Body of pancreas (tissue), 4 donors: Measurements from ENCODE around the gene FLOT2. TPM values are rescaled to one million over a fixed set of nuclear protein-coding genes. Genes with fewer than 3 reads are reported as not detected.

Experiments used
- ATAC-seq: fragments of 150-250 bp; one replicate; pipeline ENCODE4 v1.9.1; 2016
- DNase-seq, 4 donors: peaks; one replicate each; pipeline ENCODE4 v3.0.0-alpha.2; 2019
- H3K27ac ChIP-seq, 4 donors: fragments of 200-600 bp; sonication (generic); 1 replicate in 3 of 4; 2 replicates in 1 of 4; pipeline versions ENCODE4 v1.5.1 to v1.6.1; 2016 to 2019; ENCODE audit warnings: mild to moderate bottlenecking in 1 of 4, mixed read lengths in 1 of 4, moderate library complexity in 1 of 4
- H3K27me3 ChIP-seq, 2 donors: fragments of 200-600 bp; sonication (generic); one replicate each; pipeline ENCODE4 v1.6.0; 2016; ENCODE audit warnings: mild to moderate bottlenecking in 1 of 2
- H3K36me3 ChIP-seq, 2 donors: fragments of 200-600 bp; sonication (generic); replicated peaks in 1 of 2; 2 replicates each; pipeline ENCODE4 v1.5.1; 2016; ENCODE audit warnings: low read depth in 2 of 2; ENCODE audit not compliant: insufficient read depth in 1 of 2
- H3K4me1 ChIP-seq: fragments of 200-600 bp; sonication (generic); one replicate; pipeline ENCODE4 v1.6.0; 2016
- H3K4me3 ChIP-seq, 2 donors: fragments of 200-600 bp; sonication (generic); 1 replicate in 1 of 2; 2 replicates in 1 of 2; pipeline ENCODE4 v1.5.1; 2016 to 2019
- H3K9me3 ChIP-seq, 3 donors: fragments of 200-600 bp; sonication (generic); 1 replicate in 2 of 3; 2 replicates in 1 of 3; pipeline ENCODE4 v1.5.1; 2016
- CTCF ChIP-seq, 7 experiments: fragments of 450-650 bp in 4 of 7; fragments of 200-600 bp in 3 of 7; sonication (generic) in 3 of 7; IDR thresholded peaks; one replicate each; pipeline ENCODE4 v1.5.1; 2016 to 2019; ENCODE audit warnings: antibody characterized with exemption in 7 of 7
- POLR2A ChIP-seq, 3 donors: fragments of 450-650 bp; IDR thresholded peaks; one replicate each; pipeline ENCODE4 v1.6.1; 2016; ENCODE audit warnings: antibody characterized with exemption in 3 of 3, mild to moderate bottlenecking in 2 of 3
- WGBS, 2 donors: methylation state at CpG; one replicate each; pipeline ENCODE4 v1.1.5; 2017; 5-methylcytosine and 5-hydroxymethylcytosine counted together
- intact Hi-C: fragments of 100-400 bp; cut with DNase I; formaldehyde crosslinking; loops from one replicate; pipeline ENCODE4 v1.15.1; 2023
- total RNA-seq, 2 donors: library from RNA; depleted of rRNA; stranded (reverse); fragments of >200 nt; gene quantifications; one replicate each; pipeline ENCODE4 v1.1.0, GENCODE V29; 2016

The FLOT2 gene
- total RNA-seq, 2 donors from 2014 or later: 26.0 to 32.4 TPM

- H3K4me3 ChIP-seq: no peak overlapping the region
- WGBS, 2 donors: 91 to 96% methylated on average over 17 of the region's 17 CpGs
- DNase-seq (no peak), ATAC-seq (no peak)
- H3K9me3 ChIP-seq: no peaks in the 10 kb centered on the region
- peaks cover 11 to 24% of the 10 kb centered on the region in 2 donors for H3K36me3 ChIP-seq
- H3K27me3 ChIP-seq: no peaks in the 10 kb centered on the region
- intact Hi-C loops: no loop called here
- no peaks in the 10 kb centered on the region for H3K4me1 ChIP-seq
- TF ChIP-seq CTCF (IDR thresholded peaks at IDR 0.05): no peak
- TF ChIP-seq POLR2A (IDR thresholded peaks at IDR 0.05): no peak
- no peak overlapping the region for H3K27ac ChIP-seq
These were observed 15.9 kb downstream of the FLOT2 start for GRCh38 chr17:28881533-28882056.

GRCh38 chr17:28880572-28880945 is 17.0 kb downstream of the FLOT2 start:
- 69 to 79% methylated on average over 5 to 10 of the region's 10 CpGs for WGBS, 2 donors
- no peak for TF ChIP-seq POLR2A (IDR thresholded peaks at IDR 0.05)
- TF ChIP-seq CTCF (IDR thresholded peaks at IDR 0.05): no peak
- Histone ChIP-seq H3K9me3 (no peaks in the 10 kb centered on the region), H3K27ac (no peak overlapping the region), H3K36me3 (peaks cover 11 to 24% of the 10 kb centered on the region in 2 donors), H3K27me3 (no peaks in the 10 kb centered on the region), H3K4me3 (no peak overlapping the region), H3K4me1 (no peaks in the 10 kb centered on the region)
- ATAC-seq (no peak), DNase-seq (no peak)
- intact Hi-C loops: no loop called here

DNA sequence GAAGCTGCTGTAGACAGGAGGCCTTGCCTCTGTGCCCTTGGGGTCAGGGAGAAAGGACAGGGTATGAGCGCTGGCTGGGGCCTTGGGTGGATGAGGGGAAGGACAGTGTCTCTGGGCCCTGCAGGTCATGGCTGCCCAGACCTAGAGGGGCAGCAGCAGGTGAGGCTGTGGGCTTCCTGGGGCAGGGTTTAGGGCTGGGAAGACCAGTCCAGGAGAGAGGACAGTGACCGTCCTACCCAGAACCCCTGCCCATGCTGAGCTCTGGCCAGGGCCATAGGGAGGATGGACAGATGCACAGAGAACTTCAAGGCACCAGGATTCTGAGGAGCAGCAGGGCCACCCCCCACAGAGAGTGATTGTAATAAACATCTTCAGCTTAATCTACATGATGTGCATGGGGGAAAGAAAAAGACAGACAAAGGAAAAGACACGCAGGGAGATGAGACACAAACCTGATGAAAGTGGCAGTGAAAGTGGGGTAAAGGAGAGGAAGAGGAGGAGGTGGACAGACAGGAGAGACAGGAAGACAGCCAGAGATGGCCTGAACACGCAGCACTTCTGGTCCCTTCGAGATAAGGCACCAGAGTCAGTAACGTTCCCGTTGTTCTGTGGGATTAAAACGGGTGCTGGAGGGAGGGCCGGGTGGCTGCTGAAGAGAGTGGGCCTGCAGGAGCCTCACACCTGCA is 17.5 kb downstream of the FLOT2 start:
- no peak overlapping the region for H3K4me3 ChIP-seq
- no peaks in the 10 kb centered on the region for H3K4me1 ChIP-seq
- peaks cover 11 to 24% of the 10 kb centered on the region in 2 donors for H3K36me3 ChIP-seq
- intact Hi-C loops: no loop called here
- WGBS, 2 donors: 71 to 81% methylated on average over 9 of the region's 9 CpGs
- H3K27ac ChIP-seq: no peak overlapping the region
- TF ChIP-seq CTCF (IDR thresholded peaks at IDR 0.05) (no peak), POLR2A (IDR thresholded peaks at IDR 0.05) (no peak)
- DNase-seq (no peak), ATAC-seq (no peak)
- no peaks in the 10 kb centered on the region for H3K9me3 ChIP-seq
- no peaks in the 10 kb centered on the region for H3K27me3 ChIP-seq

DNA sequence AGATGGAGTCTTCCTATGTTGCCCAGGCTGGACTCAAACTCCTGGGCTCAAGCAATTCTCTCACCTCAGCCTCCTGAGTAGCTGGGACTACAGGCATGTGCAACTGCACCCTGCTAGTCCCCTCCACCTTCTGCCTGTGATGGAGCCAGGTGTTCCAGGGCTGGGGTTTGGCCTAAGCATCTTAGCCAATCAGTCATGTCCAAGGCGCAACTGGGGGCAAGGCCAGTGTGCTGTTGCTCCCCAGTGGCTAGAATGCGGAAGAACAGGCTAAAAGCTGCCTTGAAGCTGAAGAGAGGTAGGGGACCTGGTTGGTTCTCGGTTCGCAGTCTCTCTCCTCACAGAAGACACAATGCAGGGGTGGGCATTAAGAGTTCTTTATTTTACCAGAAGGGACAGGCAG is 18.6 kb downstream of the FLOT2 start:
- WGBS, 2 donors: 65 to 68% methylated on average over 4 of the region's 4 CpGs
- intact Hi-C loops: no loop called here
- ATAC-seq (peak; percentile 47), DNase-seq (peak in 3 of 4 donors; percentile 19 to 43 (median 38))
- Histone ChIP-seq H3K36me3 (peaks cover 11 to 22% of the 10 kb centered on the region in 2 donors), H3K27me3 (no peaks in the 10 kb centered on the region), H3K27ac (no peak overlapping the region), H3K4me3 (no peak overlapping the region), H3K4me1 (no peaks in the 10 kb centered on the region), H3K9me3 (no peaks in the 10 kb centered on the region)
- TF ChIP-seq CTCF (IDR thresholded peaks at IDR 0.05) (peak in 5 of 7 experiments; percentile 10 to 38 (median 26)), POLR2A (IDR thresholded peaks at IDR 0.05) (no peak)
